Fibroblast of gingiva (primary cell): Measurements from ENCODE around the gene IHH.
A peak's percentile ranks its signal among the peaks of the same experiment; 100 is the strongest.

Source experiments
- DNase-seq: peaks from one replicate; pipeline ENCODE4 v3.0.0-alpha.2; 2011; ENCODE audit warnings: low read depth

IHH gene

GRCh38 chr2:219037783-219038499 lies 22.8 kb downstream of the IHH start:
- DNase-seq = no peak

GRCh38 chr2:219035942-219036341 lies 24.8 kb downstream of the IHH start:
- DNase-seq = no peak

- no peak for DNase-seq
Measured at GRCh38 chr2:219034823-219035222, 25.9 kb downstream of the IHH start.

- no peak for DNase-seq
Measured at GRCh38 chr2:219032051-219032745, 28.5 kb downstream of the IHH start.

GRCh38 chr2:219031005-219031738 lies 29.5 kb downstream of the IHH start:
- no peak for DNase-seq

- no peak for DNase-seq
Measured at GRCh38 chr2:219030177-219030940, 30.4 kb downstream of the IHH start.

GRCh38 chr2:219029829-219030165 lies 30.9 kb downstream of the IHH start:
- DNase-seq = peak; percentile 53

- DNase-seq = no peak
Measured at GRCh38 chr2:219028996-219029828, 31.5 kb downstream of the IHH start.

- DNase-seq = no peak
Measured at GRCh38 chr2:219028141-219028540, 32.6 kb downstream of the IHH start.

GRCh38 chr2:219027511-219028055 lies 33.1 kb downstream of the IHH start:
- DNase-seq = no peak

- no peak for DNase-seq
Measured at GRCh38 chr2:219026946-219027345, 33.8 kb downstream of the IHH start.

GRCh38 chr2:219025637-219026585 lies 34.8 kb downstream of the IHH start:
- no peak for DNase-seq

- DNase-seq = no peak
Measured at GRCh38 chr2:219024059-219024458, 36.7 kb downstream of the IHH start.

GRCh38 chr2:219023045-219023605 lies 37.6 kb downstream of the IHH start:
- no peak for DNase-seq

- DNase-seq = no peak
Measured at GRCh38 chr2:219022616-219023015, 38.1 kb downstream of the IHH start.

- no peak for DNase-seq
Measured at GRCh38 chr2:219022041-219022440, 38.7 kb downstream of the IHH start.

- DNase-seq = no peak
Measured at GRCh38 chr2:219021591-219021990, 39.1 kb downstream of the IHH start.

GRCh38 chr2:219020604-219021365 lies 39.9 kb downstream of the IHH start:
- DNase-seq = peak; percentile 15

GRCh38 chr2:219019436-219019835 lies 41.3 kb downstream of the IHH start:
- no peak for DNase-seq
